ENCODE data around the gene TRIP11.

- TF ChIP-seq CTCF (conservative IDR thresholded peaks at IDR 0.05; ENCODE audit: low read length) = no peak
- no peak for TF ChIP-seq EZH2phosphoT487 (IDR thresholded peaks at IDR 0.05; ENCODE audit: borderline replicate concordance)
These were observed 104.3 kb downstream of the TRIP11 start for GRCh38 chr14:91935586-91935985.
